Measurements from ENCODE around the gene PRB2.
"Not testable (repeated sequence)": the region's sequence is repeated elsewhere in the genome, so short reads cannot be mapped to it uniquely, and the experiment has no call there.

Gene PRB2

GRCh38 chr12:11395467-11395866 lies at the start of gene PRB2:
Gene PRB2 (minus strand): TSS chr12:11395567. CDS start chr12:11395529, 38 bp downstream.
- not testable (repeated sequence) for H3K9me3 Mint-ChIP-seq; H3K4me3 Mint-ChIP-seq; H3K4me1 Mint-ChIP-seq (ENCODE audit: low read depth); H3K36me3 Mint-ChIP-seq (ENCODE audit: low read depth); H3K27me3 Mint-ChIP-seq; H3K27ac Mint-ChIP-seq

GRCh38 chr12:11437966-11438365 lies 42.6 kb upstream of the PRB2 start:
- Mint-ChIP-seq H3K4me3 (no peak overlapping the region), H3K9me3 (no peaks in the 10 kb centered on the region), H3K4me1 (ENCODE audit: low read depth) (no peaks in the 10 kb centered on the region), H3K36me3 (ENCODE audit: low read depth) (no peaks in the 10 kb centered on the region), H3K27me3 (no peaks in the 10 kb centered on the region), H3K27ac (no peak overlapping the region)

- Mint-ChIP-seq H3K36me3 (ENCODE audit: low read depth) (no peaks in the 10 kb centered on the region), H3K4me3 (no peak overlapping the region), H3K9me3 (no peaks in the 10 kb centered on the region), H3K27me3 (no peaks in the 10 kb centered on the region), H3K4me1 (ENCODE audit: low read depth) (peaks cover 20% of the 10 kb centered on the region), H3K27ac (no peak overlapping the region)
These were observed 38.3 kb upstream of the PRB2 start for GRCh38 chr12:11433664-11434063.

GRCh38 chr12:11431486-11431885 lies 36.1 kb upstream of the PRB2 start:
- H3K27ac Mint-ChIP-seq, result peak overlapping the region; percentile 67
- H3K36me3 Mint-ChIP-seq (ENCODE audit: low read depth), result no peaks in the 10 kb centered on the region
- no peaks in the 10 kb centered on the region for H3K27me3 Mint-ChIP-seq
- H3K9me3 Mint-ChIP-seq, result no peaks in the 10 kb centered on the region
- H3K4me1 Mint-ChIP-seq (ENCODE audit: low read depth), result peaks cover 20% of the 10 kb centered on the region
- peak overlapping the region; percentile 15 for H3K4me3 Mint-ChIP-seq

GRCh38 chr12:11427341-11427740 lies 32.0 kb upstream of the PRB2 start:
- Mint-ChIP-seq H3K27ac (no peak overlapping the region), H3K4me1 (ENCODE audit: low read depth) (peaks cover 15% of the 10 kb centered on the region), H3K27me3 (no peaks in the 10 kb centered on the region), H3K9me3 (peaks cover 8% of the 10 kb centered on the region), H3K4me3 (no peak overlapping the region), H3K36me3 (ENCODE audit: low read depth) (no peaks in the 10 kb centered on the region)

GRCh38 chr12:11412731-11413130 lies 17.4 kb upstream of the PRB2 start:
- Mint-ChIP-seq H3K27ac (no peak overlapping the region), H3K4me1 (ENCODE audit: low read depth) (no peaks in the 10 kb centered on the region), H3K9me3 (peaks cover 20% of the 10 kb centered on the region), H3K36me3 (ENCODE audit: low read depth) (peaks cover 12% of the 10 kb centered on the region), H3K27me3 (no peaks in the 10 kb centered on the region), H3K4me3 (no peak overlapping the region)

GRCh38 chr12:11408096-11408495 lies 12.7 kb upstream of the PRB2 start:
- H3K9me3 Mint-ChIP-seq, result peaks cover 11% of the 10 kb centered on the region
- no peaks in the 10 kb centered on the region for H3K4me1 Mint-ChIP-seq (ENCODE audit: low read depth)
- peaks cover 11% of the 10 kb centered on the region for H3K36me3 Mint-ChIP-seq (ENCODE audit: low read depth)
- H3K27me3 Mint-ChIP-seq, result no peaks in the 10 kb centered on the region
- H3K4me3 Mint-ChIP-seq, result no peak overlapping the region
- H3K27ac Mint-ChIP-seq, result no peak overlapping the region

GRCh38 chr12:11397366-11397765 lies 2.0 kb upstream of the PRB2 start:
- Mint-ChIP-seq H3K27me3 (no peaks in the 10 kb centered on the region), H3K4me1 (ENCODE audit: low read depth) (no peaks in the 10 kb centered on the region), H3K27ac (no peak overlapping the region), H3K9me3 (no peaks in the 10 kb centered on the region), H3K4me3 (no peak overlapping the region), H3K36me3 (ENCODE audit: low read depth) (no peaks in the 10 kb centered on the region)

- H3K4me1 Mint-ChIP-seq (ENCODE audit: low read depth); H3K9me3 Mint-ChIP-seq; H3K4me3 Mint-ChIP-seq; H3K36me3 Mint-ChIP-seq (ENCODE audit: low read depth); H3K27me3 Mint-ChIP-seq; H3K27ac Mint-ChIP-seq: not testable (repeated sequence)
These were observed 3.9 kb downstream of the PRB2 start for GRCh38 chr12:11391456-11391855.

GRCh38 chr12:11377420-11377819 lies 17.9 kb downstream of the PRB2 start:
- Mint-ChIP-seq H3K36me3 (ENCODE audit: low read depth) (peaks cover 31% of the 10 kb centered on the region), H3K9me3 (peaks cover 33% of the 10 kb centered on the region)
- not testable (repeated sequence) for H3K4me1 Mint-ChIP-seq (ENCODE audit: low read depth); H3K27ac Mint-ChIP-seq; H3K4me3 Mint-ChIP-seq; H3K27me3 Mint-ChIP-seq

GRCh38 chr12:11361151-11361550 lies 34.2 kb downstream of the PRB2 start:
- H3K9me3 Mint-ChIP-seq, result peaks cover 4% of the 10 kb centered on the region
- no peaks in the 10 kb centered on the region for H3K4me1 Mint-ChIP-seq (ENCODE audit: low read depth)
- H3K27me3 Mint-ChIP-seq, result no peaks in the 10 kb centered on the region
- H3K36me3 Mint-ChIP-seq (ENCODE audit: low read depth), result no peaks in the 10 kb centered on the region
- no peak overlapping the region for H3K4me3 Mint-ChIP-seq
- no peak overlapping the region for H3K27ac Mint-ChIP-seq

GRCh38 chr12:11360205-11360883 lies 35.0 kb downstream of the PRB2 start:
- not testable (repeated sequence) for H3K27ac Mint-ChIP-seq; H3K4me3 Mint-ChIP-seq; H3K36me3 Mint-ChIP-seq (ENCODE audit: low read depth); H3K27me3 Mint-ChIP-seq; H3K4me1 Mint-ChIP-seq (ENCODE audit: low read depth); H3K9me3 Mint-ChIP-seq

GRCh38 chr12:11351736-11352135 lies 43.6 kb downstream of the PRB2 start:
- H3K27ac Mint-ChIP-seq; H3K4me1 Mint-ChIP-seq (ENCODE audit: low read depth); H3K36me3 Mint-ChIP-seq (ENCODE audit: low read depth); H3K27me3 Mint-ChIP-seq; H3K9me3 Mint-ChIP-seq; H3K4me3 Mint-ChIP-seq: not testable (repeated sequence)

GRCh38 chr12:11348439-11348838 lies 46.9 kb downstream of the PRB2 start:
- H3K27ac Mint-ChIP-seq, result no peak overlapping the region
- H3K4me1 Mint-ChIP-seq (ENCODE audit: low read depth), result no peaks in the 10 kb centered on the region
- H3K27me3 Mint-ChIP-seq, result peaks cover 9% of the 10 kb centered on the region
- no peak overlapping the region for H3K4me3 Mint-ChIP-seq
- peaks cover 6% of the 10 kb centered on the region for H3K9me3 Mint-ChIP-seq
- H3K36me3 Mint-ChIP-seq (ENCODE audit: low read depth), result no peaks in the 10 kb centered on the region

- no peaks in the 10 kb centered on the region for H3K36me3 Mint-ChIP-seq (ENCODE audit: low read depth)
- H3K27me3 Mint-ChIP-seq, result peaks cover 9% of the 10 kb centered on the region
- no peak overlapping the region for H3K27ac Mint-ChIP-seq
- H3K4me1 Mint-ChIP-seq (ENCODE audit: low read depth), result no peaks in the 10 kb centered on the region
- H3K4me3 Mint-ChIP-seq, result no peak overlapping the region
- H3K9me3 Mint-ChIP-seq, result peaks cover 6% of the 10 kb centered on the region
These were observed 47.6 kb downstream of the PRB2 start for GRCh38 chr12:11347810-11348209.

- H3K9me3 Mint-ChIP-seq, result peaks cover 6% of the 10 kb centered on the region
- no peaks in the 10 kb centered on the region for H3K4me1 Mint-ChIP-seq (ENCODE audit: low read depth)
- no peak overlapping the region for H3K27ac Mint-ChIP-seq
- no peaks in the 10 kb centered on the region for H3K36me3 Mint-ChIP-seq (ENCODE audit: low read depth)
- no peak overlapping the region for H3K4me3 Mint-ChIP-seq
- H3K27me3 Mint-ChIP-seq, result no peaks in the 10 kb centered on the region
These were observed 50.9 kb downstream of the PRB2 start for GRCh38 chr12:11344500-11344899.

Measured in stimulated activated naive CD8-positive, alpha-beta T cell treated with anti-CD3 and anti-CD28 coated beads, Interleukin-15, Interleukin-2, amounts not matched to agents 100 ng/mL and 50 ng/mL, for 24 hours (primary cell).